ENCODE measurements around the gene TMEM190. TPM values are rescaled to one million over a fixed set of nuclear protein-coding genes. Genes with fewer than 3 reads are reported as not detected.

The TMEM190 gene
- total RNA-seq, 4 donors from 2014 or later, result 1.1 TPM; not detected in 3

GRCh38 chr19:55368106-55368505 is 8.5 kb upstream of the TMEM190 start:
- DNase-seq, result no peak

GRCh38 chr19:55368701-55369563 is 7.7 kb upstream of the TMEM190 start:
- TF ChIP-seq, protein P1, sequence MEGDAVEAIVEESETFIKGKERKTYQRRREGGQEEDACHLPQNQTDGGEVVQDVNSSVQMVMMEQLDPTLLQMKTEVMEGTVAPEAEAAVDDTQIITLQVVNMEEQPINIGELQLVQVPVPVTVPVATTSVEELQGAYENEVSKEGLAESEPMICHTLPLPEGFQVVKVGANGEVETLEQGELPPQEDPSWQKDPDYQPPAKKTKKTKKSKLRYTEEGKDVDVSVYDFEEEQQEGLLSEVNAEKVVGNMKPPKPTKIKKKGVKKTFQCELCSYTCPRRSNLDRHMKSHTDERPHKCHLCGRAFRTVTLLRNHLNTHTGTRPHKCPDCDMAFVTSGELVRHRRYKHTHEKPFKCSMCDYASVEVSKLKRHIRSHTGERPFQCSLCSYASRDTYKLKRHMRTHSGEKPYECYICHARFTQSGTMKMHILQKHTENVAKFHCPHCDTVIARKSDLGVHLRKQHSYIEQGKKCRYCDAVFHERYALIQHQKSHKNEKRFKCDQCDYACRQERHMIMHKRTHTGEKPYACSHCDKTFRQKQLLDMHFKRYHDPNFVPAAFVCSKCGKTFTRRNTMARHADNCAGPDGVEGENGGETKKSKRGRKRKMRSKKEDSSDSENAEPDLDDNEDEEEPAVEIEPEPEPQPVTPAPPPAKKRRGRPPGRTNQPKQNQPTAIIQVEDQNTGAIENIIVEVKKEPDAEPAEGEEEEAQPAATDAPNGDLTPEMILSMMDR (IDR thresholded peaks at IDR 0.05), result no peak
- no peak for TF ChIP-seq POLR2A (IDR thresholded peaks at IDR 0.05)
- Histone ChIP-seq H3K36me3 (no peaks in the 10 kb centered on the region), H3K4me1 (peaks cover 0 to 14% of the 10 kb centered on the region in 2 donors), H3K9me3 (no peaks in the 10 kb centered on the region), H3K27me3 (peaks cover 17 to 20% of the 10 kb centered on the region in 2 donors), H3K4me3 (no peak overlapping the region), H3K27ac (no peak overlapping the region)
- intact Hi-C loops (cut with DNase I; ENCODE audit: low total_unique reads), result no loop called here
- no peak for DNase-seq

More at GRCh38 chr19:55368106-55368505, 8.5 kb upstream of the TMEM190 start:
- no peak for TF ChIP-seq POLR2A (IDR thresholded peaks at IDR 0.05)
- TF ChIP-seq, protein P1 (IDR thresholded peaks at IDR 0.05), result no peak
- Histone ChIP-seq H3K36me3 (no peaks in the 10 kb centered on the region), H3K9me3 (no peaks in the 10 kb centered on the region), H3K4me3 (no peak overlapping the region), H3K4me1 (peaks cover 0 to 14% of the 10 kb centered on the region in 2 donors), H3K27me3 (peaks cover 17 to 20% of the 10 kb centered on the region in 2 donors), H3K27ac (no peak overlapping the region)
- intact Hi-C loops (cut with DNase I; ENCODE audit: low total_unique reads), result no loop called here

GRCh38 chr19:55369653-55370304 is 6.8 kb upstream of the TMEM190 start:
- TF ChIP-seq POLR2A (IDR thresholded peaks at IDR 0.05), result no peak
- TF ChIP-seq, protein P1 (IDR thresholded peaks at IDR 0.05), result no peak
- Histone ChIP-seq H3K27ac (no peak overlapping the region), H3K4me3 (no peak overlapping the region), H3K27me3 (peaks cover 17 to 20% of the 10 kb centered on the region in 2 donors), H3K36me3 (no peaks in the 10 kb centered on the region), H3K4me1 (peaks cover 0 to 14% of the 10 kb centered on the region in 2 donors), H3K9me3 (no peaks in the 10 kb centered on the region)
- no peak for DNase-seq
- intact Hi-C loops (cut with DNase I; ENCODE audit: low total_unique reads), result no loop called here

GRCh38 chr19:55370305-55370988 is 6.2 kb upstream of the TMEM190 start, which contains the start of gene IL11:
TSS of gene IL11 (minus strand) at chr19:55370463. CDS start at chr19:55370310, 153 bp downstream.
- intact Hi-C loops (cut with DNase I; ENCODE audit: low total_unique reads), result no loop called here
- Histone ChIP-seq H3K27me3 (peaks cover 17 to 22% of the 10 kb centered on the region in 2 donors), H3K4me1 (peaks cover 0 to 14% of the 10 kb centered on the region in 2 donors), H3K27ac (no peak within 1 kb of the TSS), H3K4me3 (no peak within 1 kb of the TSS), H3K9me3 (no peaks in the 10 kb centered on the region), H3K36me3 (no peaks in the 10 kb centered on the region)
- DNase-seq, result no peak
- TF ChIP-seq, protein P1 (IDR thresholded peaks at IDR 0.05), result no peak
- no peak for TF ChIP-seq POLR2A (IDR thresholded peaks at IDR 0.05)
